Neural crest cell (in vitro differentiated cells): Measurements from ENCODE around the gene MTA3. TPM values are rescaled to one million over a fixed set of nuclear protein-coding genes. Genes with fewer than 3 reads are reported as not detected.

Experiments used
- DNase-seq: peaks from one replicate; pipeline ENCODE4 v3.0.0; 2021; ENCODE audit warnings: low read depth, mixed read lengths, low spot score
- H3K27ac Mint-ChIP-seq: one replicate; pipeline ENCODE4 v1.8.0; 2021; ENCODE audit warnings: mild to moderate bottlenecking, mixed read lengths; ENCODE audit not compliant: unreplicated experiment
- H3K27me3 Mint-ChIP-seq: 2 replicates; pipeline ENCODE4 v1.8.0; 2021; ENCODE audit warnings: low read depth, mild to moderate bottlenecking, mixed read lengths
- H3K36me3 Mint-ChIP-seq: 2 replicates; pipeline ENCODE4 v1.8.0; 2021; ENCODE audit warnings: low read depth, mild to moderate bottlenecking, mixed read lengths
- H3K4me1 Mint-ChIP-seq: 2 replicates; pipeline ENCODE4 v1.8.0; 2021; ENCODE audit warnings: mixed read lengths
- H3K4me3 Mint-ChIP-seq: one replicate; pipeline ENCODE4 v1.8.0; 2021; ENCODE audit warnings: mild to moderate bottlenecking, mixed read lengths
- H3K9me3 Mint-ChIP-seq: 2 replicates; pipeline ENCODE4 v1.8.0; 2021; ENCODE audit warnings: mixed read lengths
- total RNA-seq: library from RNA; stranded (reverse); gene quantifications from 2 replicates; pipeline ENCODE4 v1.2.1, GENCODE V29; 2021
- TF ChIP-seq, protein P1 (sequence below): fragments of 200-600 bp; sonication (generic); conservative IDR thresholded peaks from 2 replicates; pipeline ENCODE4 v1.5.0; 2021; ENCODE audit warnings: antibody characterized with exemption, mild to moderate bottlenecking

The MTA3 gene
- total RNA-seq, 1 donor from 2014 or later = 62.3 TPM

DNA sequence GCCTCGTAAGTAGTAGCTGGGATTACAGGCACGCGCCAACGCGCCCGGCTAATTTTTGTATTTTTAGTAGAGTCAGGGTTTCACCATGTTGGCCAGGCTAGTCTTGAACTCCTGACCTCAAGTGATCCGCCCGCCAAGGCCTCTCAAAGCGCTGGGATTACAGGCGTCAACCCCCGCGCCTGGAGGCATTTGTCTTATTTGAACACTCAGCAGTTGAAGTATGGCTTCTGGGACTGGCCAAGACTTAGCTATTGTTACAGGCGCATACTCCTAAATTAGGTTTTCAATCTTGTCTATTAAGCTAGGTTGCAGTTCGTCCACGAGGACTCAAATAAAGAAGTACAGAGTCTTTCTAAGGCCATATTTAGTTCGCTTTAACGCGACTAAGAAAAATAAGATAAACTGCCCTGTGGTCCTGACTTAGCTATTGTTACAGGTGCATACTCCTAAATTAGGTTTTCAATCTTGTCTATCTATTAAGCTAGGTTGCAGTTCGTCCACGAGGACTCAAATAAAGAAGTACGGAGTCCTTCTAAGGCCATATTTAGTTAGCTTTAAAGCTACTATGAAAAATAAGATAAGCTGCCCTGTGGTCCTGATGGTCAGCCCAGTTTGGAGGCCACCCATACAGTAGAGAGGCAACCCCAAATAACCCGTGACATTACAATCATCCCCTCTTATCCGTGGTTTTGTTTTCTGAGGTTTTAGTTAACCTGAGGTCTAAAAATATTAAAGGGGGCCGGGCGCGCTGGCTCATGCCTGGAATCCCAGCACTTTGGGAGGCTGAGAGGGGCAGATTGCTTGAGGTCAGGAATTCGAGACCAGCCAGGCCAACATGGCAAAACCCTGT lies 20.8 kb upstream of the MTA3 start:
- Mint-ChIP-seq H3K27ac (no peak overlapping the region), H3K36me3 (no peaks in the 10 kb centered on the region), H3K9me3 (no peaks in the 10 kb centered on the region), H3K27me3 (no peaks in the 10 kb centered on the region), H3K4me1 (peaks cover 12% of the 10 kb centered on the region), H3K4me3 (no peak overlapping the region)
- TF ChIP-seq, protein P1, sequence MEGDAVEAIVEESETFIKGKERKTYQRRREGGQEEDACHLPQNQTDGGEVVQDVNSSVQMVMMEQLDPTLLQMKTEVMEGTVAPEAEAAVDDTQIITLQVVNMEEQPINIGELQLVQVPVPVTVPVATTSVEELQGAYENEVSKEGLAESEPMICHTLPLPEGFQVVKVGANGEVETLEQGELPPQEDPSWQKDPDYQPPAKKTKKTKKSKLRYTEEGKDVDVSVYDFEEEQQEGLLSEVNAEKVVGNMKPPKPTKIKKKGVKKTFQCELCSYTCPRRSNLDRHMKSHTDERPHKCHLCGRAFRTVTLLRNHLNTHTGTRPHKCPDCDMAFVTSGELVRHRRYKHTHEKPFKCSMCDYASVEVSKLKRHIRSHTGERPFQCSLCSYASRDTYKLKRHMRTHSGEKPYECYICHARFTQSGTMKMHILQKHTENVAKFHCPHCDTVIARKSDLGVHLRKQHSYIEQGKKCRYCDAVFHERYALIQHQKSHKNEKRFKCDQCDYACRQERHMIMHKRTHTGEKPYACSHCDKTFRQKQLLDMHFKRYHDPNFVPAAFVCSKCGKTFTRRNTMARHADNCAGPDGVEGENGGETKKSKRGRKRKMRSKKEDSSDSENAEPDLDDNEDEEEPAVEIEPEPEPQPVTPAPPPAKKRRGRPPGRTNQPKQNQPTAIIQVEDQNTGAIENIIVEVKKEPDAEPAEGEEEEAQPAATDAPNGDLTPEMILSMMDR = no peak
- DNase-seq = no peak

DNA sequence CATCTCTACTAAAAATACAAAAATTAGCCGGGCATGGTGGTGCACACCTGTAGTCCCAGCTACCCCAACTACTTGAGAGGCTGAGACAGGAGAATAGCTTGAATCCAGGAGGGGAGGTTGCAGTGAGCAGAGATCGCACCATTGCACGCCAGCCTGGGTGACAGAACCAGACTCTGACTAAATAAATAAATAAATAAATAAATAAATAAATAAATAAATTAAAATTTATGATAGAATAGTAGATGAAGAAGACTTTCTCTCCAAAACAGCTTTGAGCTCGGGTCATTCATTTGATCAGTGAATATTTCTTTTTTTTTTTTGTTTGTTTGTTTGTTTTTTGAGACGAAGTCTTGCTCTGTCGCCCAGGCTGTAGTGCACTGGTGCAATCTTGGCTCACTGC lies 17.6 kb upstream of the MTA3 start:
- no peaks in the 10 kb centered on the region for H3K9me3 Mint-ChIP-seq
- no peak overlapping the region for H3K27ac Mint-ChIP-seq
- H3K4me3 Mint-ChIP-seq = no peak overlapping the region
- TF ChIP-seq, protein P1 = no peak
- no peaks in the 10 kb centered on the region for H3K27me3 Mint-ChIP-seq
- H3K36me3 Mint-ChIP-seq = no peaks in the 10 kb centered on the region
- DNase-seq = no peak
- H3K4me1 Mint-ChIP-seq = peaks cover 10% of the 10 kb centered on the region

DNA sequence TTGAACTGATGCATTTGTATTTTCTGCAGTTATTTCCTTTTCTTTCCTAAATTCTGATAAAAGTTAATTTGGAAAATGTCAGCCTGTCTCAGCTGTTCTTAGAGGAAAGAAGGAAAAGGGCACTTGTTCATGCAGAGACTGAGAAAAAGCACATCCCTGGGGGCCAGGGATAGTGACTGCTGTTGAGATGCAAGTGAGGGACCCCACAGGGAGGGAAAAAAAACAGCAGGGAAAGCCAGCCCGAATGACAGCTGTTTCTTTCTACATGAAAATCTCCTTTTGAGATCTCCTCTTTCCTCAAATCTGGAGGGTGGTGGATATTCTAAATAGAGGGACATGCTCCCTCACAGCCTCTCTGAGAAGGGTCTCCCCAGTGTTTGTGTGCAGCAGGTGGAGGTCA lies 14.0 kb upstream of the MTA3 start:
- Mint-ChIP-seq H3K27ac (no peak overlapping the region), H3K36me3 (no peaks in the 10 kb centered on the region), H3K4me1 (peaks cover 6% of the 10 kb centered on the region), H3K27me3 (no peaks in the 10 kb centered on the region), H3K4me3 (no peak overlapping the region), H3K9me3 (no peaks in the 10 kb centered on the region)
- no peak for DNase-seq
- TF ChIP-seq, protein P1 = no peak

DNA sequence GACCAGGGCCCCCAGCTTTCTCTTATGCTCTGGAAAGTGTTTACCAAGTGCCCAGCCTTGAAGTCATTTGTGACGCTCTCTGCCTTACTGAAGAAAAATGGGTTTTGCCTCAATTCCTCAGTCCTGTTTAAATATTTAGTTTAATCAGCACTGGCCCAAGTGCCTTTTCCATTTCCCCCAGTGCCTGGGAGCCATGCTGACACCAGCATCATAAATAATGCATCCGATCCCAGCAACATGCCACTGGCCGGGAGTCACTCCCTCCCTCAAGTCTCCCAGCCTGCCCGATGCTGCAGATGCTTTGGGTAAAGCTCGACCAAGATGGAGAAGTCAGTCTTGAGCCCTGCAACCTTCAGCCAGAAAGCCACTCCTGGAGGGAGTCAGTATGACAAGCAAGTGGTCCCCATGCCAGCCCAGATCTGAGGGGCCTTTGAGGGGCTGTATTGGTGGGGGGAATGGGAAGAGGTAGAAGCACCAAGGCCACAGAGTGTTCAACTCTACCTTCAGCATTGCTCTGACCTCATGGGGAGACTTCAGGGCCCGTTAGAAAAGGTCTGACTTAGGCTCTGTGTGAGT lies 12.0 kb upstream of the MTA3 start:
- peaks cover 11% of the 10 kb centered on the region for H3K4me1 Mint-ChIP-seq
- no peaks in the 10 kb centered on the region for H3K36me3 Mint-ChIP-seq

DNA sequence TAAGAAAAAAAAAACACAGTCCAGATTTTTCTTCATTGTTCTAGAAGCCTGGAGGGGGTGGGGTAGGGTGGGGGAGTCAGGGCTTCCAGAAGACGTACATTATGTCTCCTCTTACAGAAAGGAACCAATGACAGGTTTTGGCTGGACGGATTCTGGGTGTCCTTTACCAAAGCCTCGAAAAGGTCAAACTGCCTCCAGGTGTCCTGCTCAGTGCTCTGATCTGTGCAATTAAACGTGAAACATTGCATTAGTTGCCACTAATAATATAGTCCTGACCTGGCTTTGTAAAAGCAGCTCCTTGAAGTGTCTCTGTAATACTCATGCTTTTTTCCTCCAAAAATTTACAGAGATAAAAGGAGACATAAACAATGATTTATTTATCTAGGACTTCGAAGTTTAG lies 11.1 kb upstream of the MTA3 start:
- no peaks in the 10 kb centered on the region for H3K36me3 Mint-ChIP-seq
- H3K27me3 Mint-ChIP-seq = no peaks in the 10 kb centered on the region
- no peak overlapping the region for H3K4me3 Mint-ChIP-seq
- H3K4me1 Mint-ChIP-seq = peaks cover 11% of the 10 kb centered on the region
- H3K27ac Mint-ChIP-seq = no peak overlapping the region
- DNase-seq = no peak
- TF ChIP-seq, protein P1 = no peak
- H3K9me3 Mint-ChIP-seq = no peaks in the 10 kb centered on the region

More for the DNA sequence above, 12.0 kb upstream of the MTA3 start:
- TF ChIP-seq, protein P1 = no peak
- no peaks in the 10 kb centered on the region for H3K9me3 Mint-ChIP-seq
- H3K4me3 Mint-ChIP-seq = no peak overlapping the region
- no peak for DNase-seq
- H3K27me3 Mint-ChIP-seq = no peaks in the 10 kb centered on the region
- H3K27ac Mint-ChIP-seq = peak overlapping the region; percentile 43
